ENCODE data around the gene NBAS.

DNA sequence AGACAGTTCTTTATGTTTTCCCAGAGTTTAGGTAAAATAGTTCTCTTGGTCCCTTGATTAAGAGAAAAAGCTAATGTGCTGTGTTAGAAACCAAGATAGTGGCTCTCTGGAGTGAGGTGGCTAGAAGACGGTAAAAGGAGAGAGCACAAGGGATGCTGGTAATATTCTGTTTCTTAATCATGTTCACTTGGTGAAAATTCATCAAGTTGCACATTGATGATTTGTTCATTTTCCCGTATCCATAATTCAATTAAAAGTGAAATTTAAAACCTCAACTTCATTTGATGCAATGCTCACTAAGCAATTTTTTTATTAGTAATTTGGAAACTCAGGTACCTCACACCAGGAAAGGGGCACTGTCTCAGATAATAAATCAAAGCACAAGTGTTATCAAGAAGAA, 113.8 kb downstream of the NBAS start:
- TF ChIP-seq GLIS1 (tag by site-specific recombination; IDR thresholded peaks at IDR 0.05): no peak
- TF ChIP-seq ZNF555 (tag by site-specific recombination; conservative IDR thresholded peaks at IDR 0.05): no peak
- no peak for TF ChIP-seq ZBTB20 (tag by site-specific recombination; IDR thresholded peaks at IDR 0.05)
- TF ChIP-seq ZNF138 (tag by site-specific recombination; IDR thresholded peaks at IDR 0.05; ENCODE audit: borderline replicate concordance): no peak
- TF ChIP-seq, protein P1, sequence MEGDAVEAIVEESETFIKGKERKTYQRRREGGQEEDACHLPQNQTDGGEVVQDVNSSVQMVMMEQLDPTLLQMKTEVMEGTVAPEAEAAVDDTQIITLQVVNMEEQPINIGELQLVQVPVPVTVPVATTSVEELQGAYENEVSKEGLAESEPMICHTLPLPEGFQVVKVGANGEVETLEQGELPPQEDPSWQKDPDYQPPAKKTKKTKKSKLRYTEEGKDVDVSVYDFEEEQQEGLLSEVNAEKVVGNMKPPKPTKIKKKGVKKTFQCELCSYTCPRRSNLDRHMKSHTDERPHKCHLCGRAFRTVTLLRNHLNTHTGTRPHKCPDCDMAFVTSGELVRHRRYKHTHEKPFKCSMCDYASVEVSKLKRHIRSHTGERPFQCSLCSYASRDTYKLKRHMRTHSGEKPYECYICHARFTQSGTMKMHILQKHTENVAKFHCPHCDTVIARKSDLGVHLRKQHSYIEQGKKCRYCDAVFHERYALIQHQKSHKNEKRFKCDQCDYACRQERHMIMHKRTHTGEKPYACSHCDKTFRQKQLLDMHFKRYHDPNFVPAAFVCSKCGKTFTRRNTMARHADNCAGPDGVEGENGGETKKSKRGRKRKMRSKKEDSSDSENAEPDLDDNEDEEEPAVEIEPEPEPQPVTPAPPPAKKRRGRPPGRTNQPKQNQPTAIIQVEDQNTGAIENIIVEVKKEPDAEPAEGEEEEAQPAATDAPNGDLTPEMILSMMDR (tag by site-specific recombination; IDR thresholded peaks at IDR 0.05): no peak
- TF ChIP-seq, protein P2, sequence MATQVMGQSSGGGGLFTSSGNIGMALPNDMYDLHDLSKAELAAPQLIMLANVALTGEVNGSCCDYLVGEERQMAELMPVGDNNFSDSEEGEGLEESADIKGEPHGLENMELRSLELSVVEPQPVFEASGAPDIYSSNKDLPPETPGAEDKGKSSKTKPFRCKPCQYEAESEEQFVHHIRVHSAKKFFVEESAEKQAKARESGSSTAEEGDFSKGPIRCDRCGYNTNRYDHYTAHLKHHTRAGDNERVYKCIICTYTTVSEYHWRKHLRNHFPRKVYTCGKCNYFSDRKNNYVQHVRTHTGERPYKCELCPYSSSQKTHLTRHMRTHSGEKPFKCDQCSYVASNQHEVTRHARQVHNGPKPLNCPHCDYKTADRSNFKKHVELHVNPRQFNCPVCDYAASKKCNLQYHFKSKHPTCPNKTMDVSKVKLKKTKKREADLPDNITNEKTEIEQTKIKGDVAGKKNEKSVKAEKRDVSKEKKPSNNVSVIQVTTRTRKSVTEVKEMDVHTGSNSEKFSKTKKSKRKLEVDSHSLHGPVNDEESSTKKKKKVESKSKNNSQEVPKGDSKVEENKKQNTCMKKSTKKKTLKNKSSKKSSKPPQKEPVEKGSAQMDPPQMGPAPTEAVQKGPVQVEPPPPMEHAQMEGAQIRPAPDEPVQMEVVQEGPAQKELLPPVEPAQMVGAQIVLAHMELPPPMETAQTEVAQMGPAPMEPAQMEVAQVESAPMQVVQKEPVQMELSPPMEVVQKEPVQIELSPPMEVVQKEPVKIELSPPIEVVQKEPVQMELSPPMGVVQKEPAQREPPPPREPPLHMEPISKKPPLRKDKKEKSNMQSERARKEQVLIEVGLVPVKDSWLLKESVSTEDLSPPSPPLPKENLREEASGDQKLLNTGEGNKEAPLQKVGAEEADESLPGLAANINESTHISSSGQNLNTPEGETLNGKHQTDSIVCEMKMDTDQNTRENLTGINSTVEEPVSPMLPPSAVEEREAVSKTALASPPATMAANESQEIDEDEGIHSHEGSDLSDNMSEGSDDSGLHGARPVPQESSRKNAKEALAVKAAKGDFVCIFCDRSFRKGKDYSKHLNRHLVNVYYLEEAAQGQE (tag by site-specific recombination; IDR thresholded peaks at IDR 0.05): no peak
- TF ChIP-seq, protein P3, sequence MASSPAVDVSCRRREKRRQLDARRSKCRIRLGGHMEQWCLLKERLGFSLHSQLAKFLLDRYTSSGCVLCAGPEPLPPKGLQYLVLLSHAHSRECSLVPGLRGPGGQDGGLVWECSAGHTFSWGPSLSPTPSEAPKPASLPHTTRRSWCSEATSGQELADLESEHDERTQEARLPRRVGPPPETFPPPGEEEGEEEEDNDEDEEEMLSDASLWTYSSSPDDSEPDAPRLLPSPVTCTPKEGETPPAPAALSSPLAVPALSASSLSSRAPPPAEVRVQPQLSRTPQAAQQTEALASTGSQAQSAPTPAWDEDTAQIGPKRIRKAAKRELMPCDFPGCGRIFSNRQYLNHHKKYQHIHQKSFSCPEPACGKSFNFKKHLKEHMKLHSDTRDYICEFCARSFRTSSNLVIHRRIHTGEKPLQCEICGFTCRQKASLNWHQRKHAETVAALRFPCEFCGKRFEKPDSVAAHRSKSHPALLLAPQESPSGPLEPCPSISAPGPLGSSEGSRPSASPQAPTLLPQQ (tag by site-specific recombination; IDR thresholded peaks at IDR 0.05): no peak
- TF ChIP-seq ZNF2 (tag by site-specific recombination; IDR thresholded peaks at IDR 0.05): no peak
- no peak for TF ChIP-seq ZNF426 (tag by site-specific recombination; IDR thresholded peaks at IDR 0.05)
- no peak for TF ChIP-seq ZNF341 (tag by site-specific recombination; IDR thresholded peaks at IDR 0.05; ENCODE audit: low read depth)
